H1 (cell line): ENCODE results near the gene PSMB11. TPM values are rescaled to one million over a fixed set of nuclear protein-coding genes. Genes with fewer than 3 reads are reported as not detected.

ENCODE experiments used
- BACH1 ChIP-seq: IDR thresholded peaks from 2 replicates; pipeline ENCODE4 v1.6.1; 2012; ENCODE audit warnings: low read length, improper control_type of control experiment
- BCL11A ChIP-seq, 2 experiments: IDR thresholded peaks; one replicate each; pipeline ENCODE4 v1.6.1; 2011; ENCODE audit warnings: low read depth in 2 of 2, low read length in 2 of 2, mild to moderate bottlenecking in 2 of 2
- CBX5 ChIP-seq: fragments of 300-800, 300-1000 bp; sonication (generic); IDR thresholded peaks from 2 replicates; pipeline ENCODE4 v1.7.1; 2016; ENCODE audit warnings: antibody characterized with exemption, low read length, low read depth
- CREB1 ChIP-seq: IDR thresholded peaks from 2 replicates; pipeline ENCODE4 v1.6.1; 2012; ENCODE audit warnings: inconsistent platforms
- EZH2 ChIP-seq: fragments of 200-600 bp; sonication (generic); IDR thresholded peaks from 2 replicates; pipeline ENCODE4 v1.7.1; 2012; ENCODE audit warnings: low read depth, mild to moderate bottlenecking, moderate library complexity, low read length, inconsistent platforms; ENCODE audit not compliant: severe bottlenecking
- FOSL1 ChIP-seq: IDR thresholded peaks from 2 replicates; pipeline ENCODE4 v1.6.1; 2011; ENCODE audit warnings: mild to moderate bottlenecking, low read depth, low read length, moderate library complexity; ENCODE audit not compliant: insufficient read depth
- JUN ChIP-seq: IDR thresholded peaks from 2 replicates; pipeline ENCODE4 v1.6.1; 2011; ENCODE audit warnings: low read depth, mild to moderate bottlenecking, improper control_type of control experiment, low read length
- KDM1A ChIP-seq: fragments of 200-600, 300-600 bp; sonication (generic); IDR thresholded peaks from 2 replicates; pipeline ENCODE4 v1.7.1; 2016; ENCODE audit warnings: mild to moderate bottlenecking, low read length, borderline replicate concordance
- NANOG ChIP-seq: IDR thresholded peaks from 2 replicates; pipeline ENCODE4 v1.6.1; 2011; ENCODE audit warnings: low read length, low read depth, mild to moderate bottlenecking, inconsistent platforms; ENCODE audit not compliant: insufficient read depth, poor library complexity, severe bottlenecking
- PHF8 ChIP-seq: fragments of 200-600 bp; sonication (generic); conservative IDR thresholded peaks from 2 replicates; pipeline ENCODE4 v1.7.1; 2012; ENCODE audit warnings: low read depth, mild to moderate bottlenecking, inconsistent platforms, low read length, moderate library complexity
- POLR2A ChIP-seq, 2 experiments: IDR thresholded peaks; 1 replicate in 1 of 2; 2 replicates in 1 of 2; pipeline ENCODE4 v1.6.1; 2011; ENCODE audit warnings: low read depth in 2 of 2, low read length in 2 of 2, mild to moderate bottlenecking in 2 of 2; ENCODE audit errors: control extremely low read depth in 1 of 2
- RFX5 ChIP-seq: IDR thresholded peaks from 2 replicates; pipeline ENCODE4 v1.6.1; 2011; ENCODE audit warnings: low read depth, low read length, improper control_type of control experiment, borderline replicate concordance
- RXRA ChIP-seq: IDR thresholded peaks from 2 replicates; pipeline ENCODE4 v1.6.1; 2011; ENCODE audit warnings: low read depth, mild to moderate bottlenecking, low read length, moderate library complexity; ENCODE audit not compliant: insufficient read depth
- SAP30 ChIP-seq: fragments of 300-600 bp; sonication (generic); IDR thresholded peaks from 2 replicates; pipeline ENCODE4 v1.7.1; 2012; ENCODE audit warnings: low read length, moderate library complexity, mild to moderate bottlenecking, inconsistent platforms; ENCODE audit not compliant: insufficient read depth, insufficient replicate concordance
- SIX5 ChIP-seq: IDR thresholded peaks from 2 replicates; pipeline ENCODE4 v1.6.1; 2011; ENCODE audit warnings: mild to moderate bottlenecking, low read depth, low read length
- SUZ12 ChIP-seq: fragments of 200-600 bp; sonication (generic); IDR thresholded peaks from 2 replicates; pipeline ENCODE4 v1.6.1; 2012; ENCODE audit warnings: mild to moderate bottlenecking, inconsistent platforms, low read length, moderate library complexity, mixed read lengths
- TCF12 ChIP-seq: IDR thresholded peaks from 2 replicates; pipeline ENCODE4 v1.6.1; 2011; ENCODE audit warnings: low read depth, mild to moderate bottlenecking, low read length
- YY1 ChIP-seq: IDR thresholded peaks from 2 replicates; pipeline ENCODE4 v1.6.1; 2011; ENCODE audit warnings: low read depth, mild to moderate bottlenecking, low read length
- polyA plus RNA-seq, 7 experiments: library from polyadenylated mRNA; depleted of rRNA in 3 of 7; stranded (reverse) in 5 of 7; unstranded in 2 of 7; fragments of >200 nt in 5 of 7; fragments of 200-250 nt in 2 of 7; gene quantifications; 1 replicate in 5 of 7; 2 replicates in 1 of 7; 4 replicates in 1 of 7; pipeline versions ENCODE4 v1.2.1 to v1.2.3, GENCODE V29; 2011 to 2013; ENCODE audit warnings: missing spikeins in 2 of 7, mixed read lengths in 2 of 7
- total RNA-seq: library from RNA; stranded (reverse); fragmentation: NEBNext Ultra II Directional; extraction: Animal tissue kit (Norgen Biotek cat#: 25700); gene quantifications from 2 replicates; pipeline ENCODE4 v1.2.1, GENCODE V29; 2021
- TF ChIP-seq, protein P1 (sequence below): IDR thresholded peaks from 2 replicates; pipeline ENCODE4 v1.6.1; 2012; ENCODE audit warnings: low read length, inconsistent platforms
- TF ChIP-seq, protein P2 (sequence below): IDR thresholded peaks from 2 replicates; pipeline ENCODE4 v1.6.1; 2011; ENCODE audit warnings: low read depth, mild to moderate bottlenecking, low read length; ENCODE audit not compliant: insufficient read depth

PSMB11 gene
- total and polyA plus RNA-seq, 2 of the 8 experiments (the other 6 are each of a cell fraction or from before 2014, with no cell fraction given), result not detected

DNA sequence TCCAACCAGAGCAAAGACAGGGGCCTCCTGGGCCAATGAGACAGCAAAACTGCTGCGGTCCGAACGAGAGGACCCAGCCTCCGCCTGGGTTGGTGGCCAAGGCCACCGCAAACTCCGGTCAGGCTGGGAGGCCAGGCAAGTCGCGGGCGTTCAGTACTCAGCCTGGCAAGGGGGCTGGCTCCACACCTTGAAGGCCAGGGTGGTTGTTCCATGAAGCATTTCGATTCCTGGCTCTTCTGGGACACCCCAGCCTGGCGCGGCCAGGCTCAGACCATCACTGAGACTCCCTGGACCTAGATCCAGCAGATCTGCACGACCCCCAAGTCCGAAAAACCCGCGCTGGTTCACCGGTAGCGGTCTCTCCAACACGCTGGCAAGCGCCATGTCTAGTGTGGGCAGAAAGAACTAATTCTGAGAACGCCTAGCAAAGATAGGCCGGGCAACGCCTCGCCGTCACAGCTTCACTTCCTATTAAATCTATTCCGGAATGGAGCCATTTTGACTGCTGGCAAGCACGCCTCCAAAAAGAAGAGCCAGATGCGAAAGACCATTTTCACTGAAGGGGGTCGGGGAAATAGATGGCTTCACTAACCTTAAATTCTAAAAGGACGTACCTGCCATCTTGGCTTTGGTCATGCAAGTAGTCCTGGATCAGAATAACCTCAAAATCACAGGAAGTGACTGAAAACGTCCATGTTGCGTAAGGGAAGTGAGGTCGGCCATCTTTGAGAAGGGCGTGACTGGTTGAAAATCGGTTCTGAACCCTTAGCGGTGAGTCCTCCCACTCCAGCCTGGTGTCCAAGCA is 7.3 kb upstream of the PSMB11 start, which contains the start of gene PSMB5 (continued):
- TF ChIP-seq, protein P1, sequence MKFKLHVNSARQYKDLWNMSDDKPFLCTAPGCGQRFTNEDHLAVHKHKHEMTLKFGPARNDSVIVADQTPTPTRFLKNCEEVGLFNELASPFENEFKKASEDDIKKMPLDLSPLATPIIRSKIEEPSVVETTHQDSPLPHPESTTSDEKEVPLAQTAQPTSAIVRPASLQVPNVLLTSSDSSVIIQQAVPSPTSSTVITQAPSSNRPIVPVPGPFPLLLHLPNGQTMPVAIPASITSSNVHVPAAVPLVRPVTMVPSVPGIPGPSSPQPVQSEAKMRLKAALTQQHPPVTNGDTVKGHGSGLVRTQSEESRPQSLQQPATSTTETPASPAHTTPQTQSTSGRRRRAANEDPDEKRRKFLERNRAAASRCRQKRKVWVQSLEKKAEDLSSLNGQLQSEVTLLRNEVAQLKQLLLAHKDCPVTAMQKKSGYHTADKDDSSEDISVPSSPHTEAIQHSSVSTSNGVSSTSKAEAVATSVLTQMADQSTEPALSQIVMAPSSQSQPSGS, result no peak
- peak; percentile 92 for TF ChIP-seq PHF8
- peak; percentile 78 for TF ChIP-seq CREB1
- no peak for TF ChIP-seq RXRA
- no peak for TF ChIP-seq KDM1A
- TF ChIP-seq SAP30, result peak; percentile 88
- peak; percentile 74 for TF ChIP-seq SIX5
- TF ChIP-seq POLR2A (IDR thresholded peaks at IDR 0.05; ENCODE audit: control extremely low read depth in 1 of 2, low read depth in 2 of 2, low read length in 2 of 2), result peak; percentile 75 to 89
- TF ChIP-seq, protein P2, sequence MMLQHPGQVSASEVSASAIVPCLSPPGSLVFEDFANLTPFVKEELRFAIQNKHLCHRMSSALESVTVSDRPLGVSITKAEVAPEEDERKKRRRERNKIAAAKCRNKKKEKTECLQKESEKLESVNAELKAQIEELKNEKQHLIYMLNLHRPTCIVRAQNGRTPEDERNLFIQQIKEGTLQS, result no peak
- peak; percentile 98 for TF ChIP-seq YY1
- no peak for TF ChIP-seq FOSL1
- no peak for TF ChIP-seq SUZ12
- no peak for TF ChIP-seq JUN
- TF ChIP-seq EZH2, result no peak
- TF ChIP-seq RFX5, result no peak
- TF ChIP-seq TCF12, result no peak
- no peak for TF ChIP-seq CBX5
- TF ChIP-seq BCL11A (IDR thresholded peaks at IDR 0.05; ENCODE audit: low read depth in 2 of 2, low read length in 2 of 2), result no peak
- no peak for TF ChIP-seq NANOG
- no peak for TF ChIP-seq BACH1
